CD4-positive, alpha-beta T cell treated with Interleukin-12 subunit alpha and Interleukin-12 subunit beta, for 1 hour (primary cell): ENCODE results near the gene TOP3B.
"Not testable (repeated sequence)": the region's sequence is repeated elsewhere in the genome, so short reads cannot be mapped to it uniquely, and the experiment has no call there.

Source experiments
- DNase-seq: peaks from one replicate; pipeline ENCODE4 v3.0.0-alpha.2; 2020

The TOP3B gene

DNA sequence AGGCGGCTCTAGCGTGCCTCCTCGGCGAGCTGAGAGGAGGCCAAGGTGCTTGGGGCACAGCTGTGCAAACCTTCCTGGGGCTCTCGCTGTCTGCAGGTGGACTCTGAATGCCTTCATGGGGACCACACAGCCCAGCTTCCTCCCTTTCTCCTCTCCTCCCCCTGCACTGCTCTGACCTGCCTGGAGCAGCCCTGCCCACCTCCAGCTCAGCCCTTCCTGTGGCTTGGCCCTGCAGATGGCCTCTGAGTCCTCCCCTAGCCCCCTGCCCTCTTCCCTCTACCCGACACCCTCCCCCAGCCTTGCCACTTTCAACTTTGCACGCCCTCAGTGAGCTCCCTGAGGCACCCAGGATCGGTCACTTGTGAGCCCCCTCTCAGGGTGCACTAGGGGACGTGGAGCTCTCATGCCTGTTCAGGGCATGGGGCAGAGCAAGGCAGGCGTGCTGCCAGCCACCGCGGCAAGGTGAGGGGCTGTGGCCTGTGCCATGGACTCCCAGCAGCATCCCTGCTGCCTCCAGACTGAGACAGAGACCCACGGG lies 61.3 kb downstream of the TOP3B start:
- no peak for DNase-seq

- no peak for DNase-seq
Measured at GRCh38 chr22:21920341-21921183, 62.0 kb downstream of the TOP3B start.

GRCh38 chr22:21919526-21920307 lies 62.9 kb downstream of the TOP3B start:
- DNase-seq = no peak

- no peak for DNase-seq
Measured at GRCh38 chr22:21918466-21919185, 64.0 kb downstream of the TOP3B start.

- no peak for DNase-seq
Measured at GRCh38 chr22:21917959-21918261, 64.7 kb downstream of the TOP3B start.

GRCh38 chr22:21917181-21917958 lies 65.2 kb downstream of the TOP3B start:
- DNase-seq = no peak

DNA sequence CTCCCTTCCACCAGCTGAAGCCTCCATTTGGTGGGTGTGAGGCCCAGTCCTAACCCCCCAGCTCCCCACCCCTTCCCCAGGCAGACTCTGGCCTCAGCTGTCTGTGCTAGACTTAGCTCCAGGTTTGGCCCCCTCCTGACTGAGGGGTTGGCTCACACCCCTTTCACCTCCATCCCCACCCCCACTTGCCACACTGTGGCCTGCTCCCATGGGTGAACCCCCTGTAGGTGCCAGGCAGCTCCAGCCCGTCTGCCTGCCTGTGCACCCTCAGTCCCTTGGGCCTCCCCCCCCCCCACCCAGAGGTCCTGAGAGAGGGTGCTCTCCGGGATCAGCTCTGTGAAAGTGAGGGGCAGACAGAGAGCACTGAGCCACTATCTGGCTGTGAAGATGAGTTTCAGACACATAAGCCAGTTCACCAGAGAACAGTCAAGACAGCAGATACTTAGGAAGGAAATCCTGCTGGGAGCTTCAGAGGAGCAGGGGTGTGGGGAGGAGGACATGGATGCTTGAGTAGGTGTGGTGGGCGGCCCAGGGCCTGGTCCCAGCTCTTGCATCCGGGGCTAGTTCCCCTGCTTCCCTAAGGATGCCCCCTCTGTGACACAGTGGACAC lies 66.2 kb downstream of the TOP3B start:
- no peak for DNase-seq

GRCh38 chr22:21915624-21916308 lies 66.8 kb downstream of the TOP3B start:
- no peak for DNase-seq

- not testable (repeated sequence) for DNase-seq
Measured at GRCh38 chr22:21914033-21914642, 68.4 kb downstream of the TOP3B start.

GRCh38 chr22:21910367-21910766 lies 72.2 kb downstream of the TOP3B start:
- not testable (repeated sequence) for DNase-seq

DNA sequence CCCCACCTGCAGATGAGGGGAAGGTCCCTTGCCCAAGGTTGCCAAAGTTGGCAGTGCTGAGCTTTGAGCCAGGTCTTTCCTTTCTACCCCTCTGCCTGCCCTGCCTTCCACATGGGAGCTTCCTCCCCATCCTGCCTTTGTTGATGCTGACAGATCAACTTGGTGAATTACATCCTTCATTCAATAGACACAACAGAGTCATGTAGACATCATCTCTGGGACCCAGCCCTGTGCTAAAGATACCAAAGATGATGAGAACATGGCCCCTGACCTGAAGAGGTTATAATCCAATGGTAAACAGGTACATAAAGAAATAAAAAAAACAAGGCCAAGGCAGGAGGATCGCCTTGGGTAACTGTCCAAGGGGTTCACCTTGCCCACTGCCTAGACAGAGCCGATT lies 72.7 kb downstream of the TOP3B start:
- no peak for DNase-seq

DNA sequence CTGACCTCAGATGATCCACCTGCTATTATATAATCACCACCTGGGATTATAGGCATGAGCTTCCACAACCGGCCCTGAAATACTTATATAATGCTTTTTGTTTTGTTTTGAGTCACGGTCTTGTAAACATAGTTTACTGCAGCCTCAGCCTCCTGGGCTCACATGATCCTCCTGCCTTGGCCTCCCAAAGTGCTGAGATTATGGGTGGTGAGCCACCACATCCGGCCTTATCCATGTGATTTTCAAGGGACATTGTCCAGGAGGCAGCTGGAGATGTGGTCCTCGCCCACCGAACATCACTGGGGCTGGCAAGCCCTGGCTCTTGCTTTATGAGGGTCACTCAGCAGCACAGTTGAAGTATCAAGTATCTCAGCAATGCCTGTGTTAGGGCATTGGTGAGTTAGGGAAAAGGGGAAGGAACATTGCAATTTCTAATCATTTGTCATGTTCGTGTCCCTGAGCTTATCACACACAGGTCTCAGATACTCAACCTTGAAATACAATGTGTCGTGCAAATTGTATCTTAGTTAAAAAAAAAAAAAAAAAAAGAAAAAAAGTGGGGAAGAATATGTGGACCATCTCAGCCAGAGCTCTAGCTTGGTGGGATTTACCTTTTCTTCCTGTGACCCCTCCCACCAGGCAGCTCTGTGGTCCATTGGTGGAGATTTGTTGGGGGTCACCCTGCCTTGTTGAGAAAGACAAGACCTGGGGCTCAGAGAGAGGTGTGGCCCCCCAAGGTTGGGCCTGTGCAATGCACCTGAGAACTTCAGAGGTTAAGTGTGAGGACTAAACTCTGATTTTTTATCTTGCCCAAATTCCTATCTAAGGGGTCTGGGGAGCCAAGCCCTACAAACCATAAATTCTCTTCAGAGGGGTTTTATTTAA lies 74.7 kb downstream of the TOP3B start:
- DNase-seq = no peak
